ENCODE results near the gene OR5M8. TPM values are rescaled to one million over a fixed set of nuclear protein-coding genes. Genes with fewer than 3 reads are reported as not detected.

Gene OR5M8
- total RNA-seq, 2 donors from 2014 or later, result not detected

DNA sequence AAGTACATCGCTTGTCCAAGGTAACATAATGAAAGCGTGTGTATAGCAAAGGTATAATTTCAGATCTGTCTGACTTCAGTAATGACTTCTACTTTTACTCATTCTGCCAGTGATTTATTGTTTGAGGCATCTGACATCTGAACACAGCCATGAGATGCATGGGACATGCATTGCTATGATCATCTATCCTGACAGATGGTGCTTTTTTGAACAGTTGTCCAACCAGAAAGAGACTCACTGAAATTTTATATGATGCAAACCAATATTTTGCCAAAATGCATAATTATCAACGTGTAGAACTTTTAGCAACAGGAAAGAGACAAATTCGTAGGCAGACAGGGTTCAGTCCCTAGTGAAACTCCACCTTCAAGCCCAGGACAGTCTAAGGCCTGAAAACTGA is 37.6 kb downstream of the OR5M8 start:
- Histone ChIP-seq H3K27me3 (no peaks in the 10 kb centered on the region), H3K9me3 (no peaks in the 10 kb centered on the region), H3K4me1 (no peaks in the 10 kb centered on the region), H3K4me3 (no peak overlapping the region), H3K36me3 (no peaks in the 10 kb centered on the region), H3K27ac (no peak overlapping the region)
- DNase-seq (ENCODE audit: low spot score), result no peak
- TF ChIP-seq, protein P1, sequence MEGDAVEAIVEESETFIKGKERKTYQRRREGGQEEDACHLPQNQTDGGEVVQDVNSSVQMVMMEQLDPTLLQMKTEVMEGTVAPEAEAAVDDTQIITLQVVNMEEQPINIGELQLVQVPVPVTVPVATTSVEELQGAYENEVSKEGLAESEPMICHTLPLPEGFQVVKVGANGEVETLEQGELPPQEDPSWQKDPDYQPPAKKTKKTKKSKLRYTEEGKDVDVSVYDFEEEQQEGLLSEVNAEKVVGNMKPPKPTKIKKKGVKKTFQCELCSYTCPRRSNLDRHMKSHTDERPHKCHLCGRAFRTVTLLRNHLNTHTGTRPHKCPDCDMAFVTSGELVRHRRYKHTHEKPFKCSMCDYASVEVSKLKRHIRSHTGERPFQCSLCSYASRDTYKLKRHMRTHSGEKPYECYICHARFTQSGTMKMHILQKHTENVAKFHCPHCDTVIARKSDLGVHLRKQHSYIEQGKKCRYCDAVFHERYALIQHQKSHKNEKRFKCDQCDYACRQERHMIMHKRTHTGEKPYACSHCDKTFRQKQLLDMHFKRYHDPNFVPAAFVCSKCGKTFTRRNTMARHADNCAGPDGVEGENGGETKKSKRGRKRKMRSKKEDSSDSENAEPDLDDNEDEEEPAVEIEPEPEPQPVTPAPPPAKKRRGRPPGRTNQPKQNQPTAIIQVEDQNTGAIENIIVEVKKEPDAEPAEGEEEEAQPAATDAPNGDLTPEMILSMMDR (IDR thresholded peaks at IDR 0.05), result no peak

Other genes starting within 250 kb of the OR5M8 start
- not detected for gene OR5T3, start 239.1 kb downstream of the OR5M8 start, total RNA-seq
- not detected for gene OR5T1, start 217.2 kb downstream of the OR5M8 start, total RNA-seq
- gene OR8H1, start 199.1 kb downstream of the OR5M8 start, total RNA-seq, result not detected
- not detected for gene OR8K3, start 176.2 kb downstream of the OR5M8 start, total RNA-seq
- gene OR8K1, start 145.3 kb downstream of the OR5M8 start, total RNA-seq, result not detected
- gene OR8J1, start 137.1 kb downstream of the OR5M8 start, total RNA-seq, result not detected
- gene OR8U1, start 115.7 kb downstream of the OR5M8 start, total RNA-seq, result not detected
- gene OR5AL1, start 78.7 kb downstream of the OR5M8 start, total RNA-seq, result not detected
- gene OR5M3, start 18.0 kb downstream of the OR5M8 start, total RNA-seq, result not detected
- gene OR5M11, start 51.9 kb upstream of the OR5M8 start, total RNA-seq, result not detected
- gene OR5M10, start 86.4 kb upstream of the OR5M8 start, total RNA-seq, result not detected
- not detected for gene OR5M1, start 123.5 kb upstream of the OR5M8 start, total RNA-seq
- not detected for gene OR5AP2, start 151.1 kb upstream of the OR5M8 start, total RNA-seq
- gene OR5AR1, start 172.3 kb upstream of the OR5M8 start, total RNA-seq, result not detected
- not detected for gene OR9G1, start 207.7 kb upstream of the OR5M8 start, total RNA-seq